Hematopoietic multipotent progenitor cell (in vitro differentiated cells): ENCODE results near the gene FEM1C. TPM values are rescaled to one million over a fixed set of nuclear protein-coding genes. Genes with fewer than 3 reads are reported as not detected.

ENCODE experiments used
- DNase-seq, 3 donors: peaks; one replicate each; pipeline ENCODE4 v3.0.0-alpha.2; 2011 to 2015; ENCODE audit warnings: low read depth in 2 of 3, low spot score in 2 of 3
- total RNA-seq: library from RNA; depleted of rRNA; stranded (reverse); fragments of >200 nt; gene quantifications from one replicate; pipeline ENCODE4 v1.2.3, GENCODE V29; 2012

Gene FEM1C
- total RNA-seq, 1 donor: 7.3 TPM

DNA sequence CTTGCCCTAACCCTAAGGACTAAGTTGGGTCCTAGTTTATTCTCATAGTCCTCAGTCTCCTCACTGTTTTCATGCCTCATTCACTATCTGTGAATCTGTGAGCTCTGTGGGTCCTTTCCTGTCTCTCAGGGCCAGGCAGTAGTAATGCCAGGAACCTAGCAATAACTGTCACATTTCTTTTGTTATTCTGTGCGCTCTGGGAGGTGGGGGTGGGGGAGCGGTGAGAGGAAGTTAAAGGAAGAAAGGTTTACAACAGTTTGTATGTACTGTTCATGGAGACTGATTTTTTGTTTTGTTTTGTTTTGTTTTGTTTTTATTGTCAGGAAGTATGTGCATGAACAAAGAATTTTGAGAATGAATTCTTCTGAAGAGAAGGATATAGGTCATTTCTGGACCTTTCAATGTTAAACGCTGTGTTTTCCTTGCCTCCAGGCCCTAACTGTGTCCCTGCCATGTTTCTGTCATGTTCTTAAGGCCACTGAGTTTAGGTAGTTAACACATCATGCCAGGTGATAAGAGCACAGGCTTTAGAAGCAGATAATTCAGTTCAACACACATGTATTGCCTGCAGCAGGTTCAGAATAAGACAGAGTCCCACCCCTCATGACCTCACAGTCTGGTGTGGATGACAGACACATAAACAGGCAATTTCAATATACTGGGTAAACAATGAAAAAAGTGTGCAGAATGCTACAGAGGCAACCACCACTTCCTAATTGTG is 13.3 kb upstream of the FEM1C start:
- peak in 1 of 3 donors; percentile 64 for DNase-seq

DNA sequence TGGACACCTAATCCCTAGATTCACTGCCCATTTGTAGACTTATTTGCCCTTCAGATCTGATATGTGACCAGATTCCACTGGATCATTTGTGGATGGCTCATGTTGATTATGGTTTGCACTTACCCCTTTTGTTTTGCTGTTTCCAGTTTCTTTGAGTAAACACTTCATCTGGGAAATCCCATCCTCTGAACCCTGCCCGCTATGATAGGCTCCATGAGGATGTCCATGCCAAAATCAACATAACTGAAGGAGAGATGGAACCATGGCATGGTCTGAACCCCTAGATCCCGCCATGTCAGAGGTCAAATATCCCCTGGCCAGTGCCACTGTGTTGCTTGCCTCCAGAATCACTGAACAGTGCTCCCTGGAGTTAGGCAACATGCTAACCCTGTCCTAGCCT is 11.7 kb upstream of the FEM1C start:
- DNase-seq: no peak

DNA sequence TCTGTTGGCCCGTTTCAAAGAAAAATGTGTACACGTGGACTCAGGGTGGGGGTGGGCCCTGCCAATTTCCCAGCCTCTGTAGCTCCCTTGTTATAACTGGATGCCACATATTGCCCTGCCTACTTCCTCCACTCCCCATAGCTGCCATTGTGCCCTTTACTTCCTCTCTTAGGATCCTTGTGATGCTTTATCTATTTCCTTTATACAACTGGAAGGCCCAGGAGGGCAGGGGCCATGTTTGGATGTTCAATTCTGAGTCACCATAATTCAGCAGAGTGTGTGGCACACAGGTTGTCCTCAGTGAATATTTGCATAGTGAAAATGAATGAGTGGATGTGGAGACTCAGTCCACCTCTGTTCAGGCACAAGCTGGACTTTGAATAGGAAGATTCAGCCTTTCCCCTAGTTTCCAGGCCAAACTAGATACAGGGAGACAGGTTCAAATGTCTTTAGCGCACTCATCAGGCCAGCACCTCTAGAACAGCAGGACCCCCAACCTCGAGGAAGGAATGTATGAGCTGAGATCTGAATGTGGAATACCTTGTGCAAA is 10.6 kb upstream of the FEM1C start:
- no peak for DNase-seq

DNA sequence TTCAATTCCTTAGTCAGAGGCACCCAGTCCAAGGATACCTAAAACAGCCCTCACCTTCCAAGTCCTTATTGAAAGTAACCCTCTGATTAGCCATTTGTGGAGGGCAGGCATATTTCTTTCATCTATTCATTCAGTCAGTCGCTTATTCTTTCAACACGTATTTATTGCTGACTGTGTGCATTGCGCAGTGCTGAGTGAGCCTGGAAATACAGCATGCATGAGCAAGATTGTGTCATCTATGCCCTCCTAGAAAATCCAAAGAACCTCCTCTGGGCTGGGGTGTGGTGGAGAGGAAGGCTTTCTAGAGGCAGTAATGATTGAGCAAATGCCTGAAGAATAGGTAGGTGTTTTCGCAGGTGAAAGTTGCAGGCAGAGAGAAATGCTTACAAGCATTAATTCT is 8.5 kb upstream of the FEM1C start:
- DNase-seq: no peak

DNA sequence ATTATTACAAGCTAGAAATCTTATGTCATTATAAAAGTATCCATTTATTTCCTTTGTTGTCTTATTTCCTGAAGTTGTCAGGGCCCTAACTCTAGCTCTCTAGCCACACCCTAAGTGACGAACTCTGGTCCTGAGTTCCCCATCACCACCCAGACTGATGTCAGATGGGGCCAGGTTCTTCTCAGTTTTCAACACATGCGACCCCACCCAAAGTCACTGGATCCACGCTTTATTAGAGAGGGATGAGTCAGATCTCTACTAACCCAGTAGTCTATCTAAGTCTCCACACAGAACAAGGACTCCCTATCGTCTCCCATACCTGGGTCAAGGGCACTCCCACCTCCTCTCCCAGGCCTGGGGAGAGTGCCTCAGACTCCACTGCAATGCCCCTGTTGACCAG is 6.8 kb upstream of the FEM1C start:
- no peak for DNase-seq

DNA sequence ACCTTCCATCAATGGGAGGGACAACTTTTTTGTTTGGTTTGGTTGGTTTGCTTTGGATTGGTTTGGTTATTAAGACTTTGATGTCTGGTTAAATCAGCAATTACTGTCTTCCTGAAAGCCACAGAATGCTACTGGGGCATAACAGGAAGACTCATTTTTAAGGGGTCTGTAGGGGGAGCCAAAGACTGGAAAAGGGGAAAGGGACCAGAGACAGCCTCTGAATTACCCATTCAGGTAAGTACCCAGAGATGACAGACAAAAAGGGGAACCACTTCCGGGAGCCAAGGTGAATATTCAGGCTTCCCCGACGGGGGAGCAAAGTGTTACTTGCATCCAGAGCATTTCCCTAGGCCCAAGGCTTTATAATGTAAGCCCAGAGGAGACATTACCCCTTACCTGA is 4.6 kb upstream of the FEM1C start:
- DNase-seq: peak in 2 of 3 donors; percentile 24 to 46

DNA sequence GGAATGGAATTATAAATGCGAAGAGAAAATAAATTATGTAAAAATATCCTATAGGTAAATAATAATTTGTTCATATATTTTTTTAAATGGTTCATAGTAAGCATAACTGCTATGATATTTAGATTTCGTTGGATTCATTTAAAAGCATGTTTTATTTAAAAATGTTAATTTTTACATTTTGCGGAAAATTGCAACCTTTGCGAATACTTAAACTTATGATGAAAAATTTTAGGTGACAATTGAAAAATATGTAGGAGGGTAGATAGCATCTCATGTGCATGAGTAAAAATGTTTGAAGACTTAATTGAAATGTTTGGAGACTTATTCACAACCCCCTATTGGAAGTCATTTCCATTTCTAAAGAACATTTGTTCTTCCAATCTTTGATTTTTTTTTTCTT is 4.1 kb upstream of the FEM1C start:
- no peak for DNase-seq

DNA sequence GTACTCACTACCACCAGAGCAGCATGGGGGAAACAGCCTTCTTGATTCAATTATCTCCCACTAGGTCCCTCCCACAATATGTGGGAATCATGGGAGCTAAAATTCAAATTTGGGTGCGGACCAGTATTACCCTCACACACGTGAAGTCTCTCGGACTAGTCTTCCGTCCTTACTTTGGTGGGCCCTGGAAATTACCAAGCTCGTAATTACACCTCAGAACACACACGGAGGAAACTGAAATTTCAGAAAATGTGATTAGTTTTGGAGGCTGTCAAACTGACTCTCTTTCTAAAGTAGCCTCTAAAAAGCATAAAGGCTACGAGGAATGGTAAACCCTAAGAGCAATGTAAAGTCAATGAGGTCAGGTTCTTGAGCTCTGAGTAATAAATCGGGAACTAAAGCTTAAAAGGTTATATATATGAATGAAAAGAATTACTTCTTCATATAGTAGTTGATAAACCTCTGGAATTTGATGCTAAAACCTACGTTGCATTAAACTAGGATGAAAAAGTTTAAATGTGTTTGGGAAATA is 842 bp upstream of the FEM1C start:
- DNase-seq: no peak

DNA sequence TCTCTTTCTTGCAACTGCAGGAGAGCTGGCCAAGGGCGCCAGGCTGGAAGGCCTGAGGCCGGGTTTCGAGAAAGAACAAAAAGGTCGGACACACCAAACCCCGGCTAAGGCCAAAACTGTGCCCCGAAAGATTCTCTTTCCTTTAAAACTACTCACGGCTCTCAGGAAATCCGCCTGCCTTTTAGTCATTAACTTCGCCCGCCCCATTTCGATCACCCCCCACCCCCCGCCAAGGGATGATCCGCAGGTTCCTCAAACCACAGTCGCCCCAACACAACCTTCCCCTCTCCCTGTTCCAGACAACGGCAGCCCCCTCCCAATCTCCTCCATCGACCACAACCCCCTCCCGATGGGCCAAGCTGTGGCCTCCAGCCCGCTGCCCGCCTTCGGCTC is 536 bp downstream of the FEM1C start:
- DNase-seq: peak in 2 of 3 donors; percentile 67 to 80

DNA sequence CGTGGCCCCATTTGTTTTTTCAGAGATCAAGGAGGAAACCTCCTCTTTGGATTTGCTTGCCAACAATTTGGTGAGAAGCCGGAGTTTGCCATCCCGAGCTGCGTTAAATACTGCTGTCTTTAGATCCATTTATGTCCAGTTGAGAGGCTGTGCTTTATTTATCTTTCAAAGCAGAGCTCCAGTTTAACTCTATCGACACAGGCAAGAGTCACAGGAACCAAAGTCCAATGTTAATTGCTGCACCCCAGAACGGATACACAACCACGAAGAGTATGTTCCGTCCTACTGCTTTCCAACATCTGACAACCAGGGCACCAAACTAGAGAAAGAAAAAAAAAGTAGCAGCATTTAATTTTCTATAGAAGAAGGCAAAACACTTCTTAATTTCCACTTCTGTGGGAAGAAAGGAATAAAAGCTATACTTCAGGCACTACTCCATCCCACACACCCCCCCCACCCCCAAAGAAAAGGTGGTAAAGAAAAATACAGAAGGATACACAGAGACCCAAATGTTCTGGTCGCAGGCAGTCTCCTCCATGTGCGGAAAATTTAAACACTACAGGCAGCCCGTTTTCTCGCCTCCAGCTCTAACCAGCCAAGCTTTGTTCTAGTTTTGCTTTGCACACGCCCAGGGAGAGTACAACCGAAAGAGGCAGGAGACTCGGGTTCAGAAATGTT is 1.1 kb downstream of the FEM1C start:
- peak in 1 of 3 donors; percentile 22 for DNase-seq

DNA sequence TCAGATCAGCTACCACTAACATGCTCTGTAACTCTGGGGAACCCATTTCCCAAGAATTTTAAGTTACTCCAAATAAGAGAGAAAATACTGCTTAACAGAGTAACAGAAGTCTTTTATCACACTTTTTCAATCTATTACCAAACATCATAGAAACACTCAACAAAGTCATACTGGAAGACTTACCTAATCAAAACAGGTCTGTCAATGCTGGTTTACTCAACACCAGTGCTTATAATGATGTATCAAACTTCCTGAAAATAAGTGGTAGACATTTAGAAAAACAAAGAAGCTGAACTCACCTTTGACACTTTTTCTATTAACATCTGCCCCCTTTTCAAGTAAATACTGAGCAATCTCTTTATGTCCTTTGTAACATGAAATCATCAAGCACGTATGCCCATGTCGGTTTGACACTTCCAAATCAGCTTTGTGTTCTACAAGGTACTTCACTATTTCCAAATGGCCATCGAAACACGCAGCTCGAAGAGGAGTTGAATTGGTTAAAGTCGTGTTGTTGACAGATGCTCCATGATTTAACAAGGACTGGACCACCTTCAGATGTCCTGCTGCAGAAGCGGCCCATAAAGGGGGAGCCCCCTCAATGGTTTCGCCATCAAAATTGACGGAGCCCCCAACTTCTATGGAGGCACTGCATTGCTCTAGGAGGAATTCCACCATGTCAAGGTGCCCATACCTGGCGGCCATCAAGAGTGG is 1.8 kb downstream of the FEM1C start:
- DNase-seq: no peak

DNA sequence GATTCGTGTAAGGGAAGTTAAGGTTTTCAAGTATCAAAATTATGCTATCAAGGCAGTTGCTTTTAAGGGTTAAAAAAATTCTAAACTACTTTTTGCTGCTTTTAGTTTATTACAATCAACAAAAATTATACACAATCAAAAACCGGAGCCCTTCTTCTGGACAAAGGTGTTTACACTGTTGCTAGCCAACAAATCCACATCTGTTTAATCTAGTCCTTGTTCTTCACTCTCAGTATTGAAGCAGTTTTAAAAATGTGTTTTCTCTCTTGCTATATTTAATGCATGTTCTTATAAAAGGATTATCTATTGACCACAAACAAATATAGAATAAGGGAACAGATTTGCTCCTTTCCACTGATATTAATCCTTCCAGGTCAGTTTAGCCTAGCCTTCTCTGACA is 2.5 kb downstream of the FEM1C start:
- no peak for DNase-seq

DNA sequence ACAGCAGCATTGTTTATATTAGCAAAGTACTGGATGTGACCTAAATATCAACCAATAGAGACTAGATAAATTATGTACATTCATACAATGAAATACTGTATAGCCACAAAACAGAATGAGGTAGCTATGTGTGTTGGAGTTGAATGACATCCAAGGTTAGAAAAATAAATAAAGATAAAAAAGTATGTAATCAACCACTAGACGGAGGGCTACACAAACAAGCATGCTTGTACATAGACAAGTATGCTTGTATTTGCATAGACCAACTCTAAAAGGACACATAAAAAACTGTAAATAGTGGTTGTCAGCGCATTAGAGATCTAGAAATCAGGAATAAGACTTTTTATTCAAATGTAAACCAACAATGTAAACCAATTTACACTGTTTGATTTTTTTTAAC is 3.0 kb downstream of the FEM1C start:
- DNase-seq: no peak

DNA sequence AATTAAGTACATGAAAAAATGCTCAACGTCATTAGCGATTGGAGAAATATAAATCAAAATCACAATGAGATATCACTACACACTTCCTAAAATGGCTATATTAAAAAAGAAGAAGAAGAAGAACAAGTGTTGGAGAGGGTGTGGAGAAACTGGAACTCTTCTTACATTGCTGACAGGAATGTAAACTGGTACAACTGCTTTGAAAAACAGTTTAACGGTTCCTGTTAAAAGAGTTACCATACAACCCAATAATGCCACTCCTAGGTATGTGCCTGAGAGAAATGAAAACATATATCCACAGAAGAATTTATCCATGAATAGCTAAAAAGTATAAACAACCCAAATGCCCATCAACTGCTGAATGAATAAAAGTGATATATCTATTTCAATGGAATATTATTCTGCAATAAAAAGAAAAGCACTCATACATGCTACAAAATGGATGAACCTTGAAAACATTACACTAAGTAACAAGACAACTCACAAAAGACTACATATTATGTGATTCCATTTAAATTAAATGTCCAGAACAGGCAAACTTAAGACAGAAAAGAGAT is 9.0 kb downstream of the FEM1C start:
- no peak for DNase-seq

DNA sequence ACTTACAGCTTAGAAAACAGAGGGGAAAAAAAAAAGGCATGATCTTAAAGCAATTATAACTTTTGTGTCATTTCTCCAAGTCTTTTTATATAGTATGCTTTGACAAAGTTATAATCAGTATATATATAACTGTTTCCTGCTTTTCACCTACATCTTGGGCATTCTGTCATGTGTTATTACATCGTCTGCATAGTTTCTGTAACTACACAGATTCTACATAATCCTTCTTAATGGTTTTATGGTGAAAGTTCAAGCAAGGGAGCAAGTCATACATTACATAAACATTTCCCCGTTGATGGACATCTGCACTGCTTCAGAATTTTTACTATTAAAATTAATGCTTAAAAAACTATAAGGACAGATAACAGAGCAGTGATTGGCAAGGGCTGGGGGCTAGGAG is 12.1 kb downstream of the FEM1C start:
- no peak for DNase-seq

DNA sequence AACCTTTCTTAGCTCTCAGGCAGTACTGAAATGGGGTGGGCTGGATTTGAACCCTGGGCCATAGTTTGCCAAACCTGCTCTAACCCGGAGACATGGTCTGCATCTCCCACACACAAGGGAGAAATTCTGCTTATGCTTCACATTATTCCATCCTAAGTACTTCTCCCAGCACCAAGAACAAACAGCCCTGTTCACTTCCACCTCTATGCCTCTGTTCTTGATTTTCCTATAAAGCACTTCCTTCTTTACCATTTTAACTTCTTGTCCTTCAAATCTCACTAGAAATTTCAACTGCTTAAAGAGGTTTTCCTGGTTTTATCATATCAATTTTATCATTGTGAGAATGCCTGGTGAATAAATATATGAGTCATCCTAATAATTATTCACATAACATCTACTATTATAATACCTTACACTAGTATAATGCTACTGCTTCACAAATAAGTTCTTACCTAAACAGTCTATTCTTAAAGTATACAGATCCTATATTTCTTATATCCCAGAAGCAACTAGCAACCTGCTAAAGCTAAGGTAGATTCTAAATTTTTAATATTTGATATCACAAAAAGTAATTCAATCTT is 12.7 kb downstream of the FEM1C start:
- DNase-seq: no peak

DNA sequence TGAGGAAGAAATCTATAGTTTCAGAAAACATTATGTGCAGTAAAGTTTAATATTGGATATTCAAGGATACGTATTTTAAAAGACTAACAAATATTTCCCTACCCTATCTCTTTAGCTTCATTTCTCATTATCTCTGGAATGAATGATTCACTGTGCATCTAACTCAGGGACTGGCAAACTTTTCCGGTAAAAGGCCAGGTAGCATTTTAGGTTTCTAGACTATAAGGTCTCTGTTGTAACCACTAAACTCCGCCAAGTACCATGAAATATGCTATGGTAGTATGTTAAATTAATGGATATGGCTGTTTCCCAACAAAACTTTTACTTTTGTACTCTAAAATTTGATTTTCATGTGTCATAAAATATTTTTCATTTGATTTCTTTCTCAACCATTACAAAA is 13.2 kb downstream of the FEM1C start:
- DNase-seq: no peak

DNA sequence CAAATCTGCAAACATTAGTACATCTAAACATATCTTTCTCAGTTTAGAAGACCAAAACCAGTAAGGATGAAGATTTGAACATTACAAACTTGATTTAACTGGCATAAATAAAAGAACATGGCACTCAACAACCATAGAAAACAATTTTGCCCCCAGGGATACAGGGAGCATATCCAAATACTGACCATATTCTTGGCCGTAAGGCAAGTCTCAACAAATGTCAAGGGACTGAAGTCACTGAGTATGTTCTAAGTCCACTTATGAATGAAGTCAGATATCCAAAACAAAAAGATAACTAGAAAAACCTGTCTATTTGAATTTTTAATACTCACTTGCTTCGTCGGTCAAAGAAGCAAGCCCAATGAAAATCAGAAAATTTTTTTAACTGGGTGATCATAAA is 14.1 kb downstream of the FEM1C start:
- DNase-seq: no peak

DNA sequence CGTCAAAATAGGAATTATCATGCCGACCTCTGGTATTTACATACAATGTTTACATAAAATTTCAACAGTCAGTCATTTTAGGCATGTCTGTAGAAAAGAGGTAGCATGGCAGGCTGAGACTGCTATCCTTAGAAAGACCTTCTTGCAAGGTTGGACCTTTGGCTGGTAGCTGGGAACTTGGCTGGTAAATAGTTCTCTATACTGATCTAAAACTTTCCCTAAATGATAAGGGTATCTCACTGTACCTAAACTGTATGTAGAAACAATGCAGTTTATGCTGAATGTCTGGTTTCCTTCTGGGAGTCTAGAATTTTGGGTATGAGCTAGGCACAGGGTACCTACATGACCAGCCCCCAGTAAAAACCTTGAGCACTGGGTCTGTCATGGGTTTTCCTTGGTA is 18.0 kb downstream of the FEM1C start:
- DNase-seq: no peak

DNA sequence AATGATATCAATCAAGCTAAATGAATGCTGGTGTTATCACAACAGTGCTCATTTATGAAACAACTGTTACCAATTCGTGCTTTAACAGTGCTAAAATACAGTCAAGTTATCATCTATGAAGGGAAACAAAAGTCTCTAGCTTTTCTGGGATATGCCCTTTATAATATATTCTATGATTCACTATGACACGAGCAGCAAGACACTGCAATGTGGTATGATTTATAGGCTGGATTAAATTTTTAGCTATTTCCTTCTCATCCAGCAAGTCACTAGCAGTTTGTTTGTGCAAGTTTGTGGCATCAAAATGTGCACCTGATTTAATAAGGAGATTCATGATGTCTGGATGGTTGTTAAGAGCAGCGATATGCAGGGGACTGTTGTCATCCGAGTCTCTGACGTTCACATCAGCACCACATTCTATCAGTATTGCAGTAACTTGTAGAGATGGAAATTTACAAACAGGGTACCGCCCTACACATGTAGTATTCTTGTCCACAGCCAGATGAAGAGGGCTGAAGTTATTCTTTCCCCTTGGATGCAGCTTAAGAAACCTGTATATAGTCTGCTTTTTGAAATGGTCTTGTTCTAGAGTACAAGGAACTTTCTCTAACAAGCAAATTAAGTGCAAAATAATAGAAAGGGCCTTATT is 20.3 kb downstream of the FEM1C start:
- DNase-seq: no peak
